Subcutaneous preadipocyte (primary cell): ENCODE data around the gene BMP8A. TPM values are rescaled to one million over a fixed set of nuclear protein-coding genes. Genes with fewer than 3 reads are reported as not detected.

Experiments
- small RNA-seq: library from RNA; depleted of rRNA; stranded (forward); fragments of <200 nt; gene quantifications from one replicate; pipeline ENCODE3, GENCODE V24; 2012
- total RNA-seq: library from RNA; depleted of rRNA; stranded (reverse); fragments of >200 nt; gene quantifications from 2 replicates; pipeline ENCODE4 v1.2.3, GENCODE V29; 2012

BMP8A gene
- total RNA-seq: not detected in 2 replicates

GRCh38 chr1:39491146-39491921, at the start of gene BMP8A:
Gene BMP8A (plus strand): TSS chr1:39491636. CDS start chr1:39491992, 356 bp downstream.

Small RNA genes within 50 kb of the gene (small RNA-seq; reads per million reads assigned to genes)
- gene SNORA55: 4.5 reads per million, percentile 92 among the genes with 10 or more reads in this experiment

Other genes with a start within 250 kb of the BMP8A start
- gene PABPC4, start 85.2 kb downstream of the BMP8A start, total RNA-seq: 205 and 220 TPM in 2 replicates
- gene HEYL, start 148.0 kb downstream of the BMP8A start, total RNA-seq: under 0.01 TPM in 1 of 2 replicates, not detected in the other
- gene NT5C1A, start 180.5 kb downstream of the BMP8A start, total RNA-seq: not detected in 2 replicates
- gene HPCAL4, start 199.8 kb downstream of the BMP8A start, total RNA-seq: not detected in 2 replicates
- gene PPIE, start 247.2 kb downstream of the BMP8A start, total RNA-seq: 23.5 and 25.0 TPM in 2 replicates